ENCODE data around the gene HLA-DMA.

GRCh38 chr6:32972353-32973143 lies 19.7 kb upstream of the HLA-DMA start:
- no peak for TF ChIP-seq RAD21 (CRISPR knock-in tag; conservative IDR thresholded peaks at IDR 0.05 in 1 of 2, IDR thresholded peaks at IDR 0.05 in 1 of 2)
- TF ChIP-seq TEAD1 (CRISPR knock-in tag; IDR thresholded peaks at IDR 0.05) = peak in 1 of 2 experiments; percentile 81; a peak in 1 of 4 replicates
- no peak for TF ChIP-seq ELF4 (CRISPR knock-in tag; IDR thresholded peaks at IDR 0.05)
- no peak for TF ChIP-seq ATF3 (IDR thresholded peaks at IDR 0.05)
- TF ChIP-seq ATF3 (CRISPR knock-in tag; conservative IDR thresholded peaks at IDR 0.05) = peak; percentile 75; the same call in 1 of the 2 replicates
- peak; percentile 18; the same call in 1 of the 2 replicates for TF ChIP-seq ZNF12 (CRISPR knock-in tag; IDR thresholded peaks at IDR 0.05)
- no peak for TF ChIP-seq HOXB6 (CRISPR knock-in tag; IDR thresholded peaks at IDR 0.05; ENCODE audit: borderline replicate concordance)
- no peak for TF ChIP-seq KLF16 (IDR thresholded peaks at IDR 0.05)
- no peak for TF ChIP-seq POLR2A (conservative IDR thresholded peaks at IDR 0.05)
- peak; percentile 79; the same call in 1 of the 2 replicates for TF ChIP-seq NFATC3 (IDR thresholded peaks at IDR 0.05)

Data from K562 (cell line).